Sigmoid colon (tissue), 4 donors: Measurements from ENCODE around the gene GKN1.

Experiments
- CTCF ChIP-seq, 4 experiments: fragments of 450-650 bp in 3 of 4; fragments of 200-600 bp in 1 of 4; IDR thresholded peaks; one replicate each; pipeline ENCODE4 v1.5.1; 2016 to 2019; ENCODE audit warnings: antibody characterized with exemption in 4 of 4, mild to moderate bottlenecking in 3 of 4, moderate library complexity in 2 of 4
- POLR2AphosphoS5 ChIP-seq, 4 donors: sonication (generic); formaldehyde crosslinking; IDR thresholded peaks; one replicate each; pipeline ENCODE4 v1.6.1; 2017; ENCODE audit warnings: antibody characterized with exemption in 4 of 4

GRCh38 chr2:68943581-68944568 is 30.6 kb upstream of the GKN1 start:
- TF ChIP-seq CTCF (IDR thresholded peaks at IDR 0.05) (peak; percentile 48 to 84 (median 68)), POLR2AphosphoS5 (IDR thresholded peaks at IDR 0.05) (no peak)
